ENCODE measurements around the gene CD52.
"Not testable (repeated sequence)": the region's sequence is repeated elsewhere in the genome, so short reads cannot be mapped to it uniquely, and the experiment has no call there.

Gene CD52

GRCh38 chr1:26302733-26303405 lies 14.9 kb upstream of the CD52 start:
- no peak for DNase-seq

- no peak for DNase-seq
Measured at GRCh38 chr1:26305667-26306289, 12.0 kb upstream of the CD52 start.

GRCh38 chr1:26306290-26307229 lies 11.2 kb upstream of the CD52 start, which contains the start of gene UBXN11:
Gene UBXN11 (minus strand): TSS chr1:26306636. CDS start chr1:26302883, 3,753 bp downstream.
- peak; percentile 86 to 92 for DNase-seq

GRCh38 chr1:26307363-26307781 lies 10.4 kb upstream of the CD52 start:
- no peak for DNase-seq

DNA sequence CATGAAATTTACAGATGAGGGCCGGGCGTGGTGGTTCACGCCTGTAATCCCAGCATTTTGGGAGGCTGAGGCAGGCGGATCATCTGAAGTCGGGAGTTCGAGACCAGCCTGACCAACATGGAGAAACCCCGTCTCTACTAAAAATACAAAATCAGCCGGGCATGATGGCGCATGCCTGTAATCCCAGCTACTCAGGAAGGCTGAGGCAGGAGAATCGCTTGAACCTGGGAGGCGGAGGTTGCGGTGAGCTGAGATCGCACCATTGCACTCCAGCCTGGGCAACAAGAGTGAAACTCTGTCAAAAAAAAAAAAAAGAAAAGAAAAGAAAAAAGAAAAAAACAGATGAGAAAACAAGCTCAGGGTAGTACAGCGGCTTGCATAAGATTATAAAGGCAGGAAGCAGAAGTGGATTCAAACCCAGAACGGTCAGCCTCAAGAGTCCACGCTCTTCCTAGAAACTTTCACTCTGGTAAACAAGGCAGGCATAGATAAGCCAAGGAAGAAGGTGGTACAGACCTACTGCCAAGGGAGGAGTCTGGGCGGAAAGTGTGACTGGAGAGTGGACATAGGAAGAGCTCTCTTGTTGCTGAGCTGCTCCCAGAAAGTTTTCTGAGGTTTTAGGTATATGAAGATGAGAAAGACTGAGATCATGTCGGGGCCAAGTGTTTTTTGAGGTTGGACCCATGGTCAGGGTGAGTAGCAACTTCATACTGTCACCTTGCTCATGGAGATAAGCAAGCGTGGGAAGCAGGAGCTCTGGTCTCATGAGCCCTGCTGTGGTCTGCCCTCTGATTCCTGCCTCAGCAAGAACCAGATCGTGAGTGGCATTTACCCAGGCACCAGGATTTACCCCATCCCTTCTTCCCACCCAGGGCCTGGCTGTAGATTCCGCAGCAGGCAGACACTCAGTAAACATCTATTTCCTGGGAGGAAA lies 9.5 kb upstream of the CD52 start:
- DNase-seq: not testable (repeated sequence)

GRCh38 chr1:26314501-26314900 lies 3.3 kb upstream of the CD52 start:
- no peak for DNase-seq

- no peak for DNase-seq
Measured at GRCh38 chr1:26315874-26316850, 1.6 kb upstream of the CD52 start.

- no peak for DNase-seq
Measured at GRCh38 chr1:26317146-26317545, 612 bp upstream of the CD52 start.

DNA sequence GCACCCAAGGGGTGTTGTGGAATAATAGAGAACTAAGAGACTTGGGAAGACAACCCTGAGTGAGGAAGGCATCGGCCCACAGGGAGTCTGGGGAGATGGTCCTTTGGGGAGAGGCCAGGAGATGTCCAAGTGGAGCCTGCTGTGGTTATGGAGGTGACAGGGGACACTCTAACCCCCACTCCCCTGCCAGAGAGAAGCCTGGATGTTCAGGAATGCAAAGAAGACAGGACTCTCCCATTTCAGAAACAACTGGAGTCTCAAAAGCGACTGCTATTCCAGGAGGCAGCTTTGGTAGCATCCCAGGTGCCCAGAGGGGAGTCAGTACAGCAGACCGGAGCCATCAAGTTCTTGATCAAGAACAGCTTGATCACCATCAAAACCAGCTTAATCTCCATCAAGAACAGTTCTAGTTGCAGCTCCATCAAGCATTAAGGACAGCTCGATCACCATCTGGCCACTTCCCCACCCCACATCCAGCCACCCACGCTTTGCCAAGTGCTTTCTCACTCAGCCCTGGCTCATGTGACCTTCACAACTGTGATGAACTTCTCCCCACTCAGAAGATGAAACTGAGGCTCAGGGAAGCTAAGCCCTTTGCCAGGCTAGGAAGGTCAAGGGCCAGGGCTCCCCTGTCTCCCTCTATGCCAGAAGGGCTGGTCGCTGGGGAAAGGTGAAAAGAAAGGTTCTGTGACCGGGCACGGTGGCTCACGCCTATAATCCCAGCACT lies 743 bp downstream of the CD52 start:
- DNase-seq: peak; percentile 46

DNA sequence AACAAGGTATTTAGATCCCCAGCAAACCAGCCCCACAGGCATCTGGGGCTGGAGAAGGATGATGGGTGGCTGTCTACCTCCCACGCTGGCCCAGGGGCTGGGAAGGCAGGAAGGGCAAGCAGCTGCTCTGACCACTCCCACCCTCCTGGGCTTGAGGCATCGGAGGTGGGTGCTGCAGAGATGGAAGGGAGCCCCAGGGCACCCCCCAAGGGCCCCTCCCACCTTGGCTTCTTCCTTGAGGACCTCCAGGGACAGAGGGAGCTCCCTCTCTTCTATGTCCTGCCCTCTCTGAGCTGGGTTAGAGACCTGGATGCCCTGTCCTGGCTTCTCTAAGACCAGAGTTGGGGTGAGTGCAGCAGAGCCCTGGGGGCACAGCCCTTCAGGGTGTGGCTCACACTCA lies 3.1 kb downstream of the CD52 start:
- DNase-seq: no peak

DNA sequence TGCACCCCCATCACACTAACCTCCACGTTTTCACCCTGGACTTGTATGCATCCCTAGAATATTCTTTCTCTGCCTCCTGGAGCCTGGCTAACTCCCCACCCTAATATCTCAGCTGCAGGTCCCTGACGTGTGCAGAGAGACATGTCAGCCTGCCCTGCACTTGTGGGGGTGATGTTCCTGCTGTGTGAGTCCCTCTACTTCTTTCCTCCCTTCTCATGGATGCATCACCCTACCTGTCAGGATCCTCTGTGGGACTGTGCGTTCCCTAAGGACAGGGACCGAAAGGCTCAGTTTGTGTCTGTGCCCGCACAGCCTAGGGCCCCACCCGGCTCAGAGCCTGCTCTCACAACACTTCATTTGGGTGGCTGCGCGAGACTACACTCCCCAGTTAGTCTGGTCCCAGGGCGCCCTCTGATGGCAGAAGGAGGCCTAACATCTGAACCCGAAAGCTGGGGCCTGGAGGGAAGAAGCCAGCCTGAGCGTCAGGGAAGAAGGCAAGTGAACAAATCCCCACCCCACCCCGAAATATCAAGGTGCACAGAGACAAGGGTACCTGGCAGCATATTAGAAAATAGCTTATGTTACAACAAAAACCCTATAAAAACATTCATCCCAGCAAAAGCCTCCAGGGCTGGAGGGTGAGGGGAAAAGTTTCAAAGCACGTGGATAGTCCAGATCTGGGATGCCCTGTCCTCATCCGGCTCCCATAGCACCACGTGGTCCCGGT lies 3.7 kb downstream of the CD52 start:
- peak; percentile 98 to 99 for DNase-seq

- no peak for DNase-seq
Measured at GRCh38 chr1:26322042-26322331, 4.2 kb downstream of the CD52 start.

DNA sequence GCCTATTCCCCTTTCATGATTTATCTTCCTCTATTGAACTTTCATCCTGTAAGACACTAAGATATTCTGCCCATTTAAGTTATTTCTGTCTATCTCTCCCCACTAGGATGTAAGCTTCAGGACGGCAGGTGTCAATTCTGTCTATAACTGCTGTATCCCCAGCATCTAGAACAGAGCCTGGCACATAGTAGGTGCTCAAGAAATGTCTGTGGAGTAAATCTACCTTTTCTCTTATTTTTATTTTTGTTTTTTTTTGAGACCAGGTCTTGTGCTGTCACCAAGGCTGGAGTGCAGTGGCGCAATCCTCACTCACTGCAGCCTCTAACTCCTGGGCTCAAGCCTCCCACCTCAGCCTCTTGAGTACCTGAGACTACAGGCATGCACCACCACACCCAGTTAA lies 5.6 kb downstream of the CD52 start:
- no peak for DNase-seq

DNA sequence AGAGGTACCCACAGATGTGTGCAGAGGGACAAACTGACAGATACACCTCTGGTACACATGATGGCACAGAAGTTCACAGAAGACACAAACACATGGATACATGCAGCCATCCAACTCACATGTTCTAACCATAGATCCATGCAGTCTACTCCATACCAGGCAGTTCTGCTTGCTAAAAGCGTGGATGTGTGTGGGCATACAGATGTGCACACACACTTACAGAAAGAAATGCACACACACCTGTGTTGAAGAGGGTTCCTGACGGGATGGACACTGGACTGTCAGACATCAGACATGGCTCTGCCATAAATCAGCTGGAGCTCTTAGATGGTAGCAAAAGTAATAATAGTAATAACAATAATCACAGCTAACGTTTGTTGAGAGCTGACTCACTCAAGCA lies 6.8 kb downstream of the CD52 start:
- DNase-seq: no peak

GRCh38 chr1:26327956-26328362 lies 10.2 kb downstream of the CD52 start:
- DNase-seq: no peak

DNA sequence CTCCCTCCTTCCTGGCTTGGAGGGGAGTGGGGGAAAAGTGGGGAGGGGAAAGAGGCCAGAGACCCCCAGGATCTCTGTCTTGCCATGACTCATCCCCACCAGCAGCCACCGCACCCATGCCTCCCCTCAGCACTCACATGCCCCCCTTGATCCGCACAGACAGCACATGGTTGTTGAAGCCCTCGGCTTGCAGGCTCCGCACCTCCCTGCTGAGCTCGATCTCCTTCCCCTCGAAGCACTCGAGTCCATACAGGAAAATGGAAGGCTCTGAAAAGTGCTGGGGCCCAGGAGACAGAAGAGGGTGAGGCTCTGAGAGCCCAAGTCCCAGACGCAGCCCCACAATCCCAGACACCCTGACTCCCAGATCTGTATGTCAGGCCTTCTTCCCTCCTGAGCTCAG lies 10.8 kb downstream of the CD52 start:
- no peak for DNase-seq

DNA sequence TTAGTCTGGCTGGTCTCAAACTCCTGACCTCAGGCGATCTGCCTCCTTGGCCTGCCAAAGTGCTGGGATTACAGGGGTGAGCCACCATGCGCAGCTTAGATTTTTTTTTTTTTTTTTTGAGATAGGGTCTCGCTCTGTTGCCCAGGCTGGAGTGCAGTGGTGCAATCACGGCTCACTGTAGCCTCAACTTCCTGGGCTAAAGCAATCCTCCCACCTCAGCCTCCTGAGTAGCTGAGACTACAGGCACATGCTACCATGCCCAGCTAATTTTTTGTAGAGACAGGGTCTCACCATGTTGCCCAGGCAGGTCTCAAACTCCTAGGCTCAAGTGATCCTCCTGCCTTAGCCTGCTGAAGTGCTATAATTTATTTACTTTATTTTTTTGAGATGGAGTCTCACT lies 11.6 kb downstream of the CD52 start:
- not testable (repeated sequence) for DNase-seq

DNA sequence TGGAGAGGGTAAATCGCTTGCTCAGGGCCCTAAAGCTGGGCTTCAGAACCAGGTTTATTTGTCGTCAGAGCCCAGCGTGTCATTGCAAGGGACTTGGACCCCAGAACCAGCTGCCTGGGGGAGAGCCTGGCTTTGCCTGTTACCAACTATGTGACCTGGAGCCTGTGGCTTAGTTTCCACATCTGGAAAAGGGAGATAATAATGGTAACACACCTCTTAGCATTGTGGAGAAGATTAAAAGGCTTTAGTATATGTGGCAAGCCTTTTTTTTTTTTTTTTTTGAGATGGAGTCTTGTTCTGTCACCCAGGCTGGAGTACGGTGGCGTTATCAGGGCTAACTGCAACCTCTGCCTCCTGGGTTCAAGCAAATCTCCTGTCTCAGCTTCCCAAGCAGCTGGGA lies 12.5 kb downstream of the CD52 start:
- no peak for DNase-seq

GRCh38 chr1:26333312-26333711 lies 15.6 kb downstream of the CD52 start:
- DNase-seq: not testable (repeated sequence)

All from stimulated activated CD4-positive, alpha-beta T cell treated with anti-CD3 and anti-CD28 coated beads, Interleukin-2, amount 100 ng/mL, for 48 hours (primary cell).